NCI-H1436 treated with DMSO at 0.1 percent for 48 hours (cell line): ENCODE measurements around the gene KIAA0513.

Experiments used
- DNase-seq: peaks from one replicate; lab custom pipeline; 2025; lab: John Stamatoyannopoulos, UW

Gene KIAA0513

GRCh38 chr16:85004587-85005205, 22.9 kb upstream of the KIAA0513 start:
- DNase-seq, result no peak

GRCh38 chr16:85005285-85006069, 22.1 kb upstream of the KIAA0513 start:
- no peak for DNase-seq

GRCh38 chr16:85006639-85007038, 21.0 kb upstream of the KIAA0513 start:
- DNase-seq, result no peak

- no peak for DNase-seq
These were observed 19.9 kb upstream of the KIAA0513 start for GRCh38 chr16:85007496-85008214.

- no peak for DNase-seq
These were observed 19.3 kb upstream of the KIAA0513 start for GRCh38 chr16:85008271-85008670.

GRCh38 chr16:85010446-85010930, 17.1 kb upstream of the KIAA0513 start:
- DNase-seq, result no peak

GRCh38 chr16:85010931-85011845, 16.4 kb upstream of the KIAA0513 start, which contains the start of gene ZDHHC7:
Gene ZDHHC7, minus strand, starts transcription at chr16:85011535. Its CDS starts 20,917 bp downstream, at chr16:84990618.
- no peak for DNase-seq

- DNase-seq, result no peak
These were observed 15.7 kb upstream of the KIAA0513 start for GRCh38 chr16:85011846-85012284.

GRCh38 chr16:85014311-85014710, 13.3 kb upstream of the KIAA0513 start:
- no peak for DNase-seq

GRCh38 chr16:85015481-85016187, 12.0 kb upstream of the KIAA0513 start:
- DNase-seq, result no peak

- no peak for DNase-seq
These were observed 10.4 kb upstream of the KIAA0513 start for GRCh38 chr16:85017151-85017550.

- no peak for DNase-seq
These were observed 10.0 kb upstream of the KIAA0513 start for GRCh38 chr16:85017633-85018032.

GRCh38 chr16:85018529-85019236, 8.9 kb upstream of the KIAA0513 start:
- no peak for DNase-seq

- no peak for DNase-seq
These were observed 7.8 kb upstream of the KIAA0513 start for GRCh38 chr16:85019659-85020245.

GRCh38 chr16:85025781-85026653, 1.6 kb upstream of the KIAA0513 start:
- DNase-seq, result no peak

- DNase-seq, result no peak
These were observed 892 bp upstream of the KIAA0513 start for GRCh38 chr16:85026703-85027102.

- no peak for DNase-seq
These were observed 526 bp downstream of the KIAA0513 start for GRCh38 chr16:85027958-85028684.
